Caki2 (cell line): ENCODE results near the gene PPIL1. TPM values are rescaled to one million over a fixed set of nuclear protein-coding genes. Genes with fewer than 3 reads are reported as not detected.
"Not testable (repeated sequence)": the region's sequence is repeated elsewhere in the genome, so short reads cannot be mapped to it uniquely, and the experiment has no call there.

ENCODE experiments used
- DNase-seq: peaks from one replicate; pipeline ENCODE4 v3.0.0-alpha.2; 2015; ENCODE audit warnings: low read depth
- in situ Hi-C: cut with HindIII; loops from 2 replicates; pipeline ENCODE4 v1.10.0; 2016; ENCODE audit warnings: low sequenced_read_pairs, low pct_unique_long_range_greater_than_20kb, mixed read lengths
- total RNA-seq: library from RNA; depleted of rRNA; stranded (reverse); fragments of >200 nt; shearing (Covaris generic); gene quantifications from 2 replicates; pipeline ENCODE4 v1.2.3, GENCODE V29; 2014; ENCODE audit warnings: low replicate concordance

PPIL1 gene
- total RNA-seq, 1 experiment from 2014 or later: 47.4 TPM

DNA sequence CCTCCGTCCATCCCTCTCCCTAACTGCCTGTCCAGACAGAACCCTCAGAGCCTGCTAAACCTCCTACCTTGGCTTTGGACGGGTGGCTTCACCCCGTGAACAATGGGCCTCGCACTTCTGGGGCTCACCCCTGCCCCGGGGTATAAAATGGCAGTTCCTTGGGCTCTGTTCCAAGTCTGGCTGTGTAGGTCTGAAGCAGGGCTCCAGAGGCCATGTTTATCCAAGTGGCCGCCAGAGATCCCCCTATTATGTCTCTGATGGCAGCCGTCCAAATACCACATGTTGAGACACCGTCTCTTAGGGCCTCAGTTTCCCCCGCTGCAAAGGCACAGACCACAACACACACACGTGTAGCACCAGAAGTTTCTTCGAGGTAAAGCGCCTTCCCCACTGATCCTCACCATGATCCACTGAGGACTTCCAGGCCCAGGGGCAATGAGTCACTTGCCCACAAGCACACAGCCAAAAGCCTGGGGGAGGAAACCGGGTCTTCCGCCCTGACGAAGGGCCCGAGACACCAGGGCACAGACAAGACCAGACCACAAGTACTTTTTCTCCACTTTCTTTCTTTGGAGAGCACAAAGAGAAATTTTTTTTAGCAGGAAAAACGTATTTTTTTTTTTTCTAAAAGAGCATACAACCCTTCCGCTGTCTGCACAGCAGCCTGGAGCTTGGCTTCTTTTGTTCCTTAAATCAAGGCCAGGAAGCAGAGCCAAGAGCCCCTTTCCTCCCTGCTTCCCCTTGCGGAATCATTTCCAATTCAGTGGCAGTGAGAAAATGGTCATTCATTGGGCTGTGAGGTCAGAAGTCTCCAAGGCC lies 47.1 kb downstream of the PPIL1 start:
- no peak for DNase-seq
- in situ Hi-C loops: no loop called here

DNA sequence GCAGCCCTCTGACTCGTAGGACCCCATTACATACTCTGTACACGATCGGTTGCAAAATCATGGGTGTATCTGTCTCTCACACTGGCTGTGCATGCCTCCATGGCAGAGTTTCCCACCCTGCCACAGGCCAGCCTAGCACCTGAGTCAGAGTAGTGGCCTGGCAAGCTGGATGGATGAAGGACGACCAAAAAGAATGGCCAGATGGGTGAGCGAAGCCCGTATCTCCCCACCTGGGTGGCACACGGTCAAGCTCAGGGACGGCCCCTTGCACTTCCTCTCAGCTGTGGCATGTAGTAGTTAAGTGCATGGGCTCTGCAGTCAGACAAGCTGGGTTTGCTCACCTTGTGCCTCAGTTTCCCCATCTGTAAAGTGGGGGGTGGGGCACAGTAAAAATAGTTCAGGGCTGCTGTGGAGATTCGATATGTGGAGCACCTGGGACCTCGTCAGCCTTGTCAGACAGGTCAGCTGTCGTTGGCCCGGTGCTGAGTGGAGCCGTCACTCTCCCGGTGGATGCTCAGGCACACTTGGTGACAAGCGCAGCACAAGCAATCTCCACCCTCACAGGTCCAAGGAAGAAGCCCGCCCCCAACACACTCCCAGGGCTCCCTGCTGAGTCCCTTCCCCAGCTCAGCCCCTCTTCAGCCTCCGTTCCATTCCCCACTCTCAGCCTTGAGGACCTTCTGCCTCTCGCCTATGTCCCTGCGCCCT lies 47.9 kb downstream of the PPIL1 start:
- in situ Hi-C loops: no loop called here
- DNase-seq: no peak

DNA sequence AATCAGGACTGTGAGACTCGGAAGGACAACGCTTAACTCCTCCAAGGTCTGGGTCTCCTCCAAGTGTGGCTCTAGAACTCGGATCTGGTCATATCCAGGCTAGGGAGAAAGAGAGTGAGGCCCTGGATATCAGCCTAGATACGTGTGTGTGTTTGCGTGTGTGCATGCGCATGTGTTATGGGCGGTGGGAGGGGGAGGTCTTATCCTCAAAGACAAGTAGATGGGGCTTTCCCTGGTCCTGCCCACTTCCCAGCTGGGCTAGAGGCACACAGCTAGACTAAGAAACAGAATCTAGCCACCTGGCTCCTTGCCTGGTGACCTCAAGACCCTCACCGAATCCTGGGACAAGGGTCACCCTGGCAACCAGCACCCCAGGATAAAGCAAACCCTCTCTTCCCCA lies 48.6 kb downstream of the PPIL1 start:
- DNase-seq: no peak
- in situ Hi-C loops: no loop called here

DNA sequence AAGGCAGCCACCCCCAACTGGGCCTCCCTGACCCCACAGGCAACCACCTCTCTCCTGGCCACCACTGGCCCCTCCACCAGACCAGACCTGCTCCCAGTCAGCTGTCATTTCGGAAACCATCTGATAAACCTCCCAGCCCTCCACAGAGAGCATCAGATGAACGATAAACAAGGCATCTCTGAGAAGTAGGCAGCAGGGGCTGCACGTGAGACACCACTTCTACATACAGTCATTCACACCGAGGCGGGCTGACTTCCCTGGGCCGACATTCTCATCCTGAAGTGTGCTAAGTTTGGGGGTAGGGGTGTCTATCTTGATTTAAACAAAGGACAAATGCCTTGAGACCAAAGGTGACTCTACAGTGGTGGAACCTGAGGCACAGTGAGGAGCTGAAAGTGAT lies 49.2 kb downstream of the PPIL1 start:
- in situ Hi-C loops: no loop called here
- DNase-seq: no peak

DNA sequence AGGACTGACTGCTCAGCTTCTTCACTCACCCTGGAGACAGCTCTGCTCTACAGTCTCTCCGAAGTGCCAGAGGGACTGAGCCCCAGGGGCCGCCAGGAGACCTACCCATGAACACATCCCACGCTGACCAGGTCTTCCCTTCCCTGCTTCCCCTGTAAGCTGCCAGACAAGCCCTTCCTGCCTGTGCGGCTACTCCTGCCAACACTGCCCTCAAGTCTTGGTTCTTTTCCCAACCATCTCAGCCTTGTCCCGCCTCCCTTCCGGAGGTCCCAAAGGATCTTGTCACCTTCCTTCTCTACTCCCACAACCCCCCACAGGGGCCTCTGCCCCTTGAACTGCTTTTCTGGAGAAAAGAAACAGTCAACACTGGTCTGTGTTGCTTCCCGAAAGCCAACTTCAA lies 50.4 kb downstream of the PPIL1 start:
- no peak for DNase-seq

DNA sequence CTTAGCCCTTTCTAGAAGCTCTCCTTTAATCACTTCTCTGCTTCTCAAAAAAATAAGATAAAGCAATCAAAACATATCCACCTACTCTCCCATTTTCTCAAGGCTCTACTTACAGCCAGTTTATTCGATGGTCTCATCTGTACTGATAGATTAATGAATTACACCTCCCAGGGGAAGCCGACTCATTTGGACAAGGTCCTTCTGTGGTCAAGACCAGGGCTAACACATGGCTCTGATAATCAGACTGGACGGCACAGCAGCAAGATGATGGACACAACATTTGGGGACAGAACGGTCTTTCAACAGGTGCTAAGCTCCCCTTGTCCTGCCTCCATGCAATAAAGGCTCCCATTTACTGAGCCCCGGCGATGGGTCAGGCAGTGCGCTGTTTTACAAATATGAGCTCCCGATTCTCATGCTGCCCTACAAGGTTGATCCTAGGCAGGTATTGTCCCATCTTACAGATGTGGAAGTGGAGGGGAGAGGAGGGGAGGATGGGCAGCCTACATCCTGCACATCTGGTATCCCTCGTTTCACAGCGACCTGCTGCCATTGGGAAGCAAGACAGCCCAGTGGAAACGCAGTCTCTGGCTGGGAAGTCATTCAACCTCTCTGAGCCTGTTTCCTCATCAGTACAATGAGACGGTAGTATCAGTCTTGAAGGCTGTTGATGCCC lies 51.0 kb downstream of the PPIL1 start:
- DNase-seq: no peak
- in situ Hi-C loops: no loop called here

More for the DNA sequence above, 50.4 kb downstream of the PPIL1 start:
- in situ Hi-C loops: no loop called here

DNA sequence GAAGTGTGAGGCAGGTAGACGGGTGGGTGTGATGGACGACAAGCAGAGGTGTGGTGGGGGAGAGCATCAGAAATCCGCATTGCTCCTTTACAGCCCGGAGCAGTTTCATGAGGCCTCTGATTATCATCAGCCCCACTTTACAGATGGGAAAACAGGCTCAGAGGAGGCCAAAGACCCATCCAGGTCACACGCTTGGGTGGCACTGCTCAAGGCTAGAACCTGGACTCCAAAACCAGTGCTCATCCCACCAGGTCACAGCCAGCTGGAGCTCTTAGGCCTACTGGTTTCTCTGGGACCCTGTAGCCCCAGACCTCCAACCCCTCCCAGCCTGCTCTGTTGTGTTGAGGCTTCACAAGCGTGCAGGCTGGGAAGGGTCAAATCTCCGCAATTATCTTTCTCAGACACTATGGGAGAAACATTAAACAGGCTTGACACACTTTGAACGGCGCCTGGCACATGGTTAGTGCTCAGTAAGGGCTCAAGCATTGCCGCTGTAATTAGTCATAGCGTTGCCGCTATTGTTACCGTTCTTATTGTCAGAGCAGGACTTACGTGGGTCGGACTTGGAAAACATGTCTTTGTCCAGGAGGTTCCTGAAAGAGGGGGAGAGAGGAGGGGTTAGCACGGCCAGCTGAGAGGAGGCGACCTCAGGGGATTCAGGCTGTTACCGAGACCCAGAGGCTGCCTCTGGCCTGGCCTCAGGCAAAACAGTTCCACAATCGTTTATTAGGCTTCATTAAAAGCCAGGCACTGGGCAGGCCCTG lies 51.9 kb downstream of the PPIL1 start:
- in situ Hi-C loops: no loop called here
- DNase-seq: no peak

DNA sequence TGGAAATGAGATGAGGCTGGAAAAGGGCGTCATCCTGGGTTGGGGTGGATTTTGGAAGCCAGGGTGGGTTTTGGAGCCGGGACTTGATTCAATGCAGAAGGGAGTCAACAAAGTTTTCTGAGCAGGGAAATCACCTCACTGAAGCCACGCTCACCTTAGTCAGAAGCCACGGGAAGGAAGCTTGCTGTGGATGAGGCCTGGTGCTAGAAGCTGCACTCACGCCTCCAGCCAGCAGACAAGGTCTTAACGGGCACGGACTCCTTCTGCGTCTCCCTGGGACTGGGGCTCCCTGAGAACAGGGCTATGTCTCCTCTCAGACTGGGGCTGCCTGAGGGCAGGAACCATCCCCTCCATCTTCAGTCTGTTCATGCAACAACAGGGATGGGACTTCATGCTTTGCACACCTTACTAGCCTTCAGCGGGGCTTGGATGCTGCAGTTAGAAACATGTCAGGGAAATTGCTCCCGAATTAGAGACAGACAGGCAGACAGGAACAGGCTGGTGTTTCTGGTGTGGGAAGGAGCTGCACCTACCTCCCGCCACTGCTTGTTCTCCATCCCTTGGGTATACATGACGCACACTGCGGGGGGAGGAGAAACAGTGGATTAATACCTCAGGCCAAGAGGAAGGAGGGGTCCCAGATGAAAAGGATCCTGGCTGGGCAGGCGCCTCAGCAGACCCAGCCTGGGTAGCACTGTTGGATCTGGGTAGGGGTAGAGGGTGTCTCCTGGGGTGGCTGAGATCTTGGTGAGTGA lies 52.8 kb downstream of the PPIL1 start:
- in situ Hi-C loops: no loop called here

DNA sequence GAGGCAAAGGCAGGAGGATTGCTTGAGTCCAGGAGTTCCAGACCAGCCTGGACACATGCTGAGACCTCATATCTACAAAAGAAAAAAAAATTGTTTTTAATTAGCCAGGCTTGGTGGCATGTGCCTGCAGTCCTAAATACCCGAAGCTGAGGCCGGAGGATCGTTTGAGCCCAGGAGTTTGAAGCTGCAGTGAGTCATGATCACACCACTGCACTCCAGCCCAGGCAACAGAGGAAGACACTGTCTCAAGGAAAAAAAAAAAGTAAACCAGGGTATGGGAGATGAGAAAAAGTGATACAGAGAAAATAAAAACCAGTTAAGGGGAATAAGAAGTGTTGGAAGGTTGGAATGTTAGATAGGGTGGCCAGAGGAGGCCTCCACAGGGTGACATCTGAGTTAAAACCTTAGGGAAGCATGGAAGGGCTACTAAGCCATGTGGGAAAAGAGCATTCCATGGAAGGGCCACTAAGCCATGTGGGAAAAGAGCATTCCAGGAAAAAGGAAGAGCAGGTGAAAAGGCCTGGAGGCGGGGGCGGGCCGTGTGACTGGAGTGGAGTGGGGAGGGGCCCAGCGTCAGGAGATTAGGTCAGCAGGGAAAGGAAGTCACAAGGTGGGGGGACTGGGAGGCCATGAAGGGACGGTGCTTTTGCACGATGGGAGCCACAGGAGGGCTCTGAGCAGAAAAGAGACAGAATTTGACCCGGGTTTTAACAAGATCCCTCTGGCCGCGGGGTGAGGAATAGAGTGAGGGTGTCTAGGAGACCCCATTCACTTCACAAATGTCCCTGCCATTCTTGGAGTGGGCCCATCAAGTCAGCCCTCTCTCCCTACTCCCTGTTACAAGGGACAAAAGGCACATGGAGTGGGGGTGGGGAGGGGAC lies 53.7 kb downstream of the PPIL1 start:
- in situ Hi-C loops: no loop called here
- DNase-seq: peak; percentile 69

More for the DNA sequence above, 52.8 kb downstream of the PPIL1 start:
- DNase-seq: no peak

DNA sequence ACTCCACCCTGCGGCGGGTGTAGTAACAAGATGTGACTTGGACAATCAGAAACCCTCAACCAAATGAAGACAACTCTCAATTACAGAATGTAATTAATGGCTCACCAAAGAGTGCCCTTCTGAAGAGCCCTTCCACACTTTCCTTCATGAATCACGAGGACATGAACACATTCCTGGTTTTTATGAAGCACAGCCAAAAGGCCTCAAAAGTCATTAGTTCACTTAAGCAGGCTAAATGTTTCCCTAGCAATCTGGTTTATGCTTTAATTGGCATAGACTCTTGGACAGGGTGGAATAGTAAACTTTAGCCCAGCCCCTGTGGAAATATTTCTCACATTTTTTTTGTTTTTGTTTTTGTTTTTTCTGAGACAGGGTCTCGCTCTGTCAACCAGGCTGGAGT lies 55.8 kb downstream of the PPIL1 start:
- DNase-seq: no peak
- in situ Hi-C loops: no loop called here

DNA sequence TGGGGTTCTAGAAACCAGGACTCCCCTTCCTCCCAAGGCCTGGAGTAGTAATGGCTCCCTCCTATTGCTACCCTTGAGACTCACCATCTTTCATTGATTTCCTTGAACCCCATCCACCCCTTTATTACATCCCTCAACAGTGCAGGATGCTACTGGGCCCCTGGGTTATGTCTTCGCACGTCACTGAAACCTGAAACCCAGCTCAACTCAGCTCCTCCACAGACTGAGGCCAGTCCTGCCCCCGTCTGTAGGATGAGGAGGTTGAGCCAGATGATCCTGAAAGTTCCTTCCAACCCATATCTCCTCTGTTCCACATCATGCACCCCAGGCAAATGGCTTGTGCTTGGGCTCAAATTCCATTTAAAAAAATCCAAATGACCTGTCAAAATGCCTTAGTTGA lies 56.8 kb downstream of the PPIL1 start:
- in situ Hi-C loops: no loop called here
- no peak for DNase-seq

DNA sequence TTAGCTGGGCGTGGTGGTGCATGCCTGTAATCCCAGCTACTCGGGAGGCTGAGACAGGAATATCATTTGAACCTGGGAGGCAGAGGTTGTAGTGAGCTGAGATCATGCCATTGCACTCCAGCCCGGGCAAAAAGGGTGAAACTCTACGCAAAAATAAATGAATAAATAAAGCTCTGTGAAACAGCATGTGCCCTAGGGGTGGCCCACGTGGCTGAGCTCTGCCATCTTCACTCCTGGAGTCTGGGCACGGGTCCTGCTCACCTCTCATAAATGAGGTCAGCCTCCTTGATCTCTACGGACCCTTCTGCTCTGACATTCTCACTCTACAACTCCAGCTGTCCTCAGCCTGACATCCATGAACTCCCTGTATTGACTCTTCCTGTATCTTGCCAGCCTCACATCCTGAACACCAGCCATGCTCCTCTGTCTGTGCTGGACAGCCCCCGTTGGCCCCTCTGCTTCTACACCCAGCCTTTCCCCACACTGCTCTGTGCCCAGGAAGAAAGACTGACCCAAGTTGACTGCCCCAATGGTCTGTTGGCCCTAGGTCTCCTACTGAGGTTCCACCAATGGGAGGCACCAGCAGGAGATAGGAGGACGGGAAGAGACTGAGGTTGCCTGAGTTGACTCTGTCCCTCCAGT lies 57.3 kb downstream of the PPIL1 start:
- no peak for DNase-seq
- in situ Hi-C loops: no loop called here

DNA sequence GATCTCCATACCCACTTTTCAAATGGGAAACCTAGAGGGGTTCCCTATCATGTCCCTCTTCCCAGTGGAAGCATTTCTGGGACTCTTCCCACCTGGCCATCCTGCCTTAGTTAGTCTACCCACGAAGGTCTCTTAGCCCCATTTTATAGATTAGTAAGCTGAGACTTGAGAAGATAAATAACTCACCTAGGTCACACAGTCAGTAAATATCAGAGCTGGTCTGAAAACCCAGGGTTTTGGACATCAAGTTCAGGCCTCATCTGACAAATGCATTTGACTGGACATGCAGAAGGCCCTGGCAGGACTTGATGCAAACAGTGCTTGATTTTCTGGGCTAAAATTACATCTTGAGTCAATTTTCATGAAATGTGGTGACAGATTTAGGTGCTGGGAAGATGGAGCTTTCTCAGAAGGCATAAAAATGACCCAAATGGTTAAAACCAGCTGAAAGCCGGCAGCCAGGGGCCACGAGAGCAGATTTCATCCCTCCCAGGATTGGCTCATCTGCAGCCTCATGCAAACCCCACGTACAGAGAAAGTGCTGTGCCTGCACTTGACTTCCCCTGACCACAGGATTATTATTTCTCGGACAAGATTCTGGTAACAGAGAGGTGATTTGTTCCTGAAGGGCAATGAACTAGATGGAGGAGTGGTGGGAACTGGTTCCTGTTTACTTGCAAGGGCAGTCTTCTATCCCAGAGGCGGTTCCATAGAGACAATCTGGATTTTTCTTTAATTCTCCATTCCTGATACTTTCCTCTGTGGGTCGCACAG lies 58.5 kb downstream of the PPIL1 start:
- in situ Hi-C loops: no loop called here

DNA sequence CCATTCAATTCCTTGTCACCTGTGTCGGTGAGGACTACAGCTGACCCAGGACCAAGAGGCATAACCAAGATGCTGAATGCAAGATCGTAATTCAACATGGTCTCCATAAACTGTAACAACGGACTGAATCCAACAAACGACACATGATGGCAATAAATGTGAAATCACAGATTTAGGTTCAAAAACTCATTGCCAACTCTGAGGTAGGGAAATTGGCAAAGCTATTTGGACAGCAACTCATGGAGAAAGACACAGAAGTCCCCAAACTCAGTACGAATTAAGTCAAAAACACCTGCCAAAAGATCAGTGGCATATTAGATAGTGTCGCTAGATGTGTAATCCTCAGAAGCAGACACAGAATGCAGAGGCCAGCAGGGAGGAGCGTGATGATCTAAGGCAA lies 60.4 kb downstream of the PPIL1 start:
- in situ Hi-C loops: no loop called here
- DNase-seq: no peak

More for the DNA sequence above, 58.5 kb downstream of the PPIL1 start:
- DNase-seq: no peak

DNA sequence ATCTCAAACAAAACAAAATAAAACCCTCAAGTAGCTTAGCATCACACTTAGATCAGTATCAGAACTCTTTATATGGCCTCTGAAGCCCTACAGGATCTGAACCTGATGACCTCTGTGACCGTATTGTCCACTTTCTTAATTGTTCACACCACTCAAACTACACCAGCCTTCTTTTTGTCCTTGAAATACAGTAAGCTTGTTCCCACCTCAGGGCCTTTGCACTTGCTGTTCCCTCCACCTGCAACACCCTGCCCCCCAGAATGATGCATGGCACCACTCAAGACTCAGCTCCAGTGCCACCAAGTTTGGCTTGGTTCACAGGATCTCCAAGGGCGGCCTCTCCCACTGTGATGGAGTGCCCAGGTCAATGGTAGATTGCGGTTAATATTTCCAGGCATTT lies 61.1 kb downstream of the PPIL1 start:
- DNase-seq: no peak
- in situ Hi-C loops: no loop called here

DNA sequence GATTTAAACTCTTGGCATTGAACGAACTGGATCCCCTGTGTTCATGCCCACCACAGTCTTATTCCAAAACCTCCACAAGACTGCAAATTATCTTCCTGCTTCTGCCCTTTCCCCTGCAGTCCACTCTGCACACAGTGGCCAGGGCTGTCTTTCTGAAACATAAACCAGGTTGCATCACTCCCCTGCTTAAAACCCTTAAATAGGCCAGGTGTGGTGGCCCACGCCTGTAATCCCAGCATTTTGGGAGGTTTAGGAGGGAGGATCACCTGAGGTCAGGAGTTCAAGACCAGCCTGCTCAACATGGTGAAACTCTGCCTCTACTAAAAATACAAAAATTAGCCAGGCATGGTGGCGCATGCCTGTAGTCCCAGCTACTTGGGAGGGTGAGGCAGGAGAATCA lies 61.6 kb downstream of the PPIL1 start:
- in situ Hi-C loops, DNase-seq: not testable (repeated sequence)
